Measurements from ENCODE around the gene KIRREL1. TPM values are rescaled to one million over a fixed set of nuclear protein-coding genes. Genes with fewer than 3 reads are reported as not detected.

KIRREL1 gene
- total RNA-seq, 1 experiment from 2014 or later, result 42.4 TPM

DNA sequence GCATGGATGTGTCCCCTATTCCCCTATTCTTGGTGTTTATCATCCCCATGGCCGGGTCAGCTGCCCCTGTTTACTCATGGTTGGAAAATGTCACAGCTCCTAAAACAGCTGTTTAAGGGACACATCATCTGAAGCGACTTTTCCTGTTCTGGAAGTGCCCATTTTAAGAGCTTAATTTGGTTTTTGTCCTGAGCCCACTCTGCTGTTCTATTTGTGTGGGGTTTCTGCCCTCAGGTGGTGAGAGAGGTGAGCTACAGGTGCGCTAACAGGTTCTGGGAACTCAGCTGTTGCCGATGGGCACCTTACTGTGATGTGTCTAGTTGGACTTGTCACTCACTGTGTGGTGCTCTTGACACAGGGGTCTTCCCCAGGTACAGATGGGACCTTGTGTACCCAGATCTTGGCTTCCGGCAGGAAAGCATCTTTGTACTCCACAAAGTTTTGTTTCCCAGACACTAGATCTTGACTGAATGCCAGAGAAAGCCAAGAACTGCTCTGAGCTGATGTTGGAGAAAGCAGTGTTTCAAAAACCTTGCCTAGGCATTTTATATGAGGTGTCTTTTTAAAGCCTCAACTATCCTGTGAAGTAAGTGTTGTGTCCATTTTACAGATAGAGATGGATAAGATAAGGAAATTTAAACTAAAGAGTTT is 128.3 kb downstream of the KIRREL1 start:
- ChIA-PET CTCF (interaction anchor here (0.6 to 13.6 kb wide), 54 partner anchors 9 to 1092 kb away, joined by 3 to 820 read pairs (median 6); partner anchors contain the start of genes CD1D and KIRREL1), POLR2A (no interaction called here)
- DNase-seq (ENCODE audit: low spot score) (peak; percentile 75), ATAC-seq (peak; percentile 50)
- no peak overlapping the region for H3K4me3 Mint-ChIP-seq
- no peaks in the 10 kb centered on the region for H3K36me3 Mint-ChIP-seq
- no peak overlapping the region for H3K27ac Mint-ChIP-seq
- H3K27me3 Mint-ChIP-seq (ENCODE audit: low read depth), result no peaks in the 10 kb centered on the region; the same call in none of the 2 replicates
- TF ChIP-seq, protein P1, sequence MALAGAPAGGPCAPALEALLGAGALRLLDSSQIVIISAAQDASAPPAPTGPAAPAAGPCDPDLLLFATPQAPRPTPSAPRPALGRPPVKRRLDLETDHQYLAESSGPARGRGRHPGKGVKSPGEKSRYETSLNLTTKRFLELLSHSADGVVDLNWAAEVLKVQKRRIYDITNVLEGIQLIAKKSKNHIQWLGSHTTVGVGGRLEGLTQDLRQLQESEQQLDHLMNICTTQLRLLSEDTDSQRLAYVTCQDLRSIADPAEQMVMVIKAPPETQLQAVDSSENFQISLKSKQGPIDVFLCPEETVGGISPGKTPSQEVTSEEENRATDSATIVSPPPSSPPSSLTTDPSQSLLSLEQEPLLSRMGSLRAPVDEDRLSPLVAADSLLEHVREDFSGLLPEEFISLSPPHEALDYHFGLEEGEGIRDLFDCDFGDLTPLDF (CRISPR knock-in tag; IDR thresholded peaks at IDR 0.05), result no peak
- TF ChIP-seq ESRRA (CRISPR knock-in tag; IDR thresholded peaks at IDR 0.05; ENCODE audit: borderline replicate concordance) (no peak), ELF4 (CRISPR knock-in tag; IDR thresholded peaks at IDR 0.05; ENCODE audit: low read depth) (no peak), TEAD1 (CRISPR knock-in tag; IDR thresholded peaks at IDR 0.05) (no peak), GRHL2 (CRISPR knock-in tag; IDR thresholded peaks at IDR 0.05; ENCODE audit: insufficient replicate concordance, severe bottlenecking) (no peak)
- TF ChIP-seq, protein P2, sequence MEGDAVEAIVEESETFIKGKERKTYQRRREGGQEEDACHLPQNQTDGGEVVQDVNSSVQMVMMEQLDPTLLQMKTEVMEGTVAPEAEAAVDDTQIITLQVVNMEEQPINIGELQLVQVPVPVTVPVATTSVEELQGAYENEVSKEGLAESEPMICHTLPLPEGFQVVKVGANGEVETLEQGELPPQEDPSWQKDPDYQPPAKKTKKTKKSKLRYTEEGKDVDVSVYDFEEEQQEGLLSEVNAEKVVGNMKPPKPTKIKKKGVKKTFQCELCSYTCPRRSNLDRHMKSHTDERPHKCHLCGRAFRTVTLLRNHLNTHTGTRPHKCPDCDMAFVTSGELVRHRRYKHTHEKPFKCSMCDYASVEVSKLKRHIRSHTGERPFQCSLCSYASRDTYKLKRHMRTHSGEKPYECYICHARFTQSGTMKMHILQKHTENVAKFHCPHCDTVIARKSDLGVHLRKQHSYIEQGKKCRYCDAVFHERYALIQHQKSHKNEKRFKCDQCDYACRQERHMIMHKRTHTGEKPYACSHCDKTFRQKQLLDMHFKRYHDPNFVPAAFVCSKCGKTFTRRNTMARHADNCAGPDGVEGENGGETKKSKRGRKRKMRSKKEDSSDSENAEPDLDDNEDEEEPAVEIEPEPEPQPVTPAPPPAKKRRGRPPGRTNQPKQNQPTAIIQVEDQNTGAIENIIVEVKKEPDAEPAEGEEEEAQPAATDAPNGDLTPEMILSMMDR (IDR thresholded peaks at IDR 0.05), result peak; percentile 81
- H3K9me3 Mint-ChIP-seq, result no peaks in the 10 kb centered on the region
- H3K4me1 Mint-ChIP-seq, result peaks cover 63% of the 10 kb centered on the region

DNA sequence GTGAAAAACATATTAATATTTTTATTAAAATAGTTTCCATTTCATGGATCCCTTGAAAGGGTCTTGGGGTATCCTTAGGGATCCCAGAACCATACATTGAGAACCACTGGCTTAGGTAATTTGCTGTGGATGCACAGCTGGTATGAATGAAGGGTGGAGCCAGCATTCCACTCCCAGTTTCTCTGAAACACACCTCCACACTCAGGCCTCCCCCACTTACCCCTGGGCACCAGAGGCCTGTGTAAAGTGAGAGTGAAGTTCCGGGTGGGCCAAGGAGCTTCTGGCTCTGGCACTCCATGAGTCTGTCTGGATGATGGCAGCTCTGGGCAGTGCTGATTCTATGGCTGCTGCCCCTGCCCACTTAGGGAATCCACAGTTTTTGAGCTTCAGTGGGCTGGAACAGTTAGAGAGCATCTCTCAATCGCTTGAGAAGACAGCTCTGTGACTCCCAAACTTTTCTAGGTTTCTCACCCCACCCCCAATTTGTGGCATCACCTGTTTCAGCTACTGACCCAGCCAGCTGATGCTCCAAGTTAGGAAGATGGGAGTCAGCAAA is 129.5 kb downstream of the KIRREL1 start:
- no peaks in the 10 kb centered on the region for H3K9me3 Mint-ChIP-seq
- ChIA-PET CTCF (interaction anchor here (0.9 to 13.6 kb wide), 9 partner anchors 15 to 175 kb away, joined by 3 to 820 read pairs (median 33); partner anchors contain the start of gene KIRREL1), POLR2A (interaction anchor here (1.0 kb wide), 1 partner anchor 159 kb away, joined by 3 read pairs; no protein-coding TSS in a partner anchor)
- no peak for DNase-seq (ENCODE audit: low spot score)
- TF ChIP-seq ZNF138 (CRISPR knock-in tag; conservative IDR thresholded peaks at IDR 0.05), result no peak
- TF ChIP-seq, protein P3, sequence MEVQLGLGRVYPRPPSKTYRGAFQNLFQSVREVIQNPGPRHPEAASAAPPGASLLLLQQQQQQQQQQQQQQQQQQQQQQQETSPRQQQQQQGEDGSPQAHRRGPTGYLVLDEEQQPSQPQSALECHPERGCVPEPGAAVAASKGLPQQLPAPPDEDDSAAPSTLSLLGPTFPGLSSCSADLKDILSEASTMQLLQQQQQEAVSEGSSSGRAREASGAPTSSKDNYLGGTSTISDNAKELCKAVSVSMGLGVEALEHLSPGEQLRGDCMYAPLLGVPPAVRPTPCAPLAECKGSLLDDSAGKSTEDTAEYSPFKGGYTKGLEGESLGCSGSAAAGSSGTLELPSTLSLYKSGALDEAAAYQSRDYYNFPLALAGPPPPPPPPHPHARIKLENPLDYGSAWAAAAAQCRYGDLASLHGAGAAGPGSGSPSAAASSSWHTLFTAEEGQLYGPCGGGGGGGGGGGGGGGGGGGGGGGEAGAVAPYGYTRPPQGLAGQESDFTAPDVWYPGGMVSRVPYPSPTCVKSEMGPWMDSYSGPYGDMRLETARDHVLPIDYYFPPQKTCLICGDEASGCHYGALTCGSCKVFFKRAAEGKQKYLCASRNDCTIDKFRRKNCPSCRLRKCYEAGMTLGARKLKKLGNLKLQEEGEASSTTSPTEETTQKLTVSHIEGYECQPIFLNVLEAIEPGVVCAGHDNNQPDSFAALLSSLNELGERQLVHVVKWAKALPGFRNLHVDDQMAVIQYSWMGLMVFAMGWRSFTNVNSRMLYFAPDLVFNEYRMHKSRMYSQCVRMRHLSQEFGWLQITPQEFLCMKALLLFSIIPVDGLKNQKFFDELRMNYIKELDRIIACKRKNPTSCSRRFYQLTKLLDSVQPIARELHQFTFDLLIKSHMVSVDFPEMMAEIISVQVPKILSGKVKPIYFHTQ (CRISPR knock-in tag; IDR thresholded peaks at IDR 0.05), result no peak
- no peak for TF ChIP-seq SOX15 (CRISPR knock-in tag; IDR thresholded peaks at IDR 0.05)
- no peak for TF ChIP-seq ZNF671 (CRISPR knock-in tag; IDR thresholded peaks at IDR 0.05)
- no peak for TF ChIP-seq TEAD4 (CRISPR knock-in tag; IDR thresholded peaks at IDR 0.05)
- TF ChIP-seq MXD4 (CRISPR knock-in tag; IDR thresholded peaks at IDR 0.05; ENCODE audit: borderline replicate concordance), result no peak
- TF ChIP-seq, protein P4, sequence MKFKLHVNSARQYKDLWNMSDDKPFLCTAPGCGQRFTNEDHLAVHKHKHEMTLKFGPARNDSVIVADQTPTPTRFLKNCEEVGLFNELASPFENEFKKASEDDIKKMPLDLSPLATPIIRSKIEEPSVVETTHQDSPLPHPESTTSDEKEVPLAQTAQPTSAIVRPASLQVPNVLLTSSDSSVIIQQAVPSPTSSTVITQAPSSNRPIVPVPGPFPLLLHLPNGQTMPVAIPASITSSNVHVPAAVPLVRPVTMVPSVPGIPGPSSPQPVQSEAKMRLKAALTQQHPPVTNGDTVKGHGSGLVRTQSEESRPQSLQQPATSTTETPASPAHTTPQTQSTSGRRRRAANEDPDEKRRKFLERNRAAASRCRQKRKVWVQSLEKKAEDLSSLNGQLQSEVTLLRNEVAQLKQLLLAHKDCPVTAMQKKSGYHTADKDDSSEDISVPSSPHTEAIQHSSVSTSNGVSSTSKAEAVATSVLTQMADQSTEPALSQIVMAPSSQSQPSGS (CRISPR knock-in tag; IDR thresholded peaks at IDR 0.05; ENCODE audit: borderline replicate concordance, low read depth), result no peak
- TF ChIP-seq, protein P5, sequence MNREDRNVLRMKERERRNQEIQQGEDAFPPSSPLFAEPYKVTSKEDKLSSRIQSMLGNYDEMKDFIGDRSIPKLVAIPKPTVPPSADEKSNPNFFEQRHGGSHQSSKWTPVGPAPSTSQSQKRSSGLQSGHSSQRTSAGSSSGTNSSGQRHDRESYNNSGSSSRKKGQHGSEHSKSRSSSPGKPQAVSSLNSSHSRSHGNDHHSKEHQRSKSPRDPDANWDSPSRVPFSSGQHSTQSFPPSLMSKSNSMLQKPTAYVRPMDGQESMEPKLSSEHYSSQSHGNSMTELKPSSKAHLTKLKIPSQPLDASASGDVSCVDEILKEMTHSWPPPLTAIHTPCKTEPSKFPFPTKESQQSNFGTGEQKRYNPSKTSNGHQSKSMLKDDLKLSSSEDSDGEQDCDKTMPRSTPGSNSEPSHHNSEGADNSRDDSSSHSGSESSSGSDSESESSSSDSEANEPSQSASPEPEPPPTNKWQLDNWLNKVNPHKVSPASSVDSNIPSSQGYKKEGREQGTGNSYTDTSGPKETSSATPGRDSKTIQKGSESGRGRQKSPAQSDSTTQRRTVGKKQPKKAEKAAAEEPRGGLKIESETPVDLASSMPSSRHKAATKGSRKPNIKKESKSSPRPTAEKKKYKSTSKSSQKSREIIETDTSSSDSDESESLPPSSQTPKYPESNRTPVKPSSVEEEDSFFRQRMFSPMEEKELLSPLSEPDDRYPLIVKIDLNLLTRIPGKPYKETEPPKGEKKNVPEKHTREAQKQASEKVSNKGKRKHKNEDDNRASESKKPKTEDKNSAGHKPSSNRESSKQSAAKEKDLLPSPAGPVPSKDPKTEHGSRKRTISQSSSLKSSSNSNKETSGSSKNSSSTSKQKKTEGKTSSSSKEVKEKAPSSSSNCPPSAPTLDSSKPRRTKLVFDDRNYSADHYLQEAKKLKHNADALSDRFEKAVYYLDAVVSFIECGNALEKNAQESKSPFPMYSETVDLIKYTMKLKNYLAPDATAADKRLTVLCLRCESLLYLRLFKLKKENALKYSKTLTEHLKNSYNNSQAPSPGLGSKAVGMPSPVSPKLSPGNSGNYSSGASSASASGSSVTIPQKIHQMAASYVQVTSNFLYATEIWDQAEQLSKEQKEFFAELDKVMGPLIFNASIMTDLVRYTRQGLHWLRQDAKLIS (CRISPR knock-in tag; IDR thresholded peaks at IDR 0.05; ENCODE audit: borderline replicate concordance), result no peak
- TF ChIP-seq, protein P6, sequence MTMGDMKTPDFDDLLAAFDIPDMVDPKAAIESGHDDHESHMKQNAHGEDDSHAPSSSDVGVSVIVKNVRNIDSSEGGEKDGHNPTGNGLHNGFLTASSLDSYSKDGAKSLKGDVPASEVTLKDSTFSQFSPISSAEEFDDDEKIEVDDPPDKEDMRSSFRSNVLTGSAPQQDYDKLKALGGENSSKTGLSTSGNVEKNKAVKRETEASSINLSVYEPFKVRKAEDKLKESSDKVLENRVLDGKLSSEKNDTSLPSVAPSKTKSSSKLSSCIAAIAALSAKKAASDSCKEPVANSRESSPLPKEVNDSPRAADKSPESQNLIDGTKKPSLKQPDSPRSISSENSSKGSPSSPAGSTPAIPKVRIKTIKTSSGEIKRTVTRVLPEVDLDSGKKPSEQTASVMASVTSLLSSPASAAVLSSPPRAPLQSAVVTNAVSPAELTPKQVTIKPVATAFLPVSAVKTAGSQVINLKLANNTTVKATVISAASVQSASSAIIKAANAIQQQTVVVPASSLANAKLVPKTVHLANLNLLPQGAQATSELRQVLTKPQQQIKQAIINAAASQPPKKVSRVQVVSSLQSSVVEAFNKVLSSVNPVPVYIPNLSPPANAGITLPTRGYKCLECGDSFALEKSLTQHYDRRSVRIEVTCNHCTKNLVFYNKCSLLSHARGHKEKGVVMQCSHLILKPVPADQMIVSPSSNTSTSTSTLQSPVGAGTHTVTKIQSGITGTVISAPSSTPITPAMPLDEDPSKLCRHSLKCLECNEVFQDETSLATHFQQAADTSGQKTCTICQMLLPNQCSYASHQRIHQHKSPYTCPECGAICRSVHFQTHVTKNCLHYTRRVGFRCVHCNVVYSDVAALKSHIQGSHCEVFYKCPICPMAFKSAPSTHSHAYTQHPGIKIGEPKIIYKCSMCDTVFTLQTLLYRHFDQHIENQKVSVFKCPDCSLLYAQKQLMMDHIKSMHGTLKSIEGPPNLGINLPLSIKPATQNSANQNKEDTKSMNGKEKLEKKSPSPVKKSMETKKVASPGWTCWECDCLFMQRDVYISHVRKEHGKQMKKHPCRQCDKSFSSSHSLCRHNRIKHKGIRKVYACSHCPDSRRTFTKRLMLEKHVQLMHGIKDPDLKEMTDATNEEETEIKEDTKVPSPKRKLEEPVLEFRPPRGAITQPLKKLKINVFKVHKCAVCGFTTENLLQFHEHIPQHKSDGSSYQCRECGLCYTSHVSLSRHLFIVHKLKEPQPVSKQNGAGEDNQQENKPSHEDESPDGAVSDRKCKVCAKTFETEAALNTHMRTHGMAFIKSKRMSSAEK (CRISPR knock-in tag; IDR thresholded peaks at IDR 0.05; ENCODE audit: borderline replicate concordance), result no peak
- no peak for TF ChIP-seq FOXJ3 (CRISPR knock-in tag; IDR thresholded peaks at IDR 0.05; ENCODE audit: borderline replicate concordance)
- no peak for ATAC-seq
- H3K27me3 Mint-ChIP-seq (ENCODE audit: low read depth), result no peaks in the 10 kb centered on the region; the same call in none of the 2 replicates
- no peak overlapping the region for H3K4me3 Mint-ChIP-seq
- H3K27ac Mint-ChIP-seq, result no peak overlapping the region
- no peaks in the 10 kb centered on the region for H3K36me3 Mint-ChIP-seq
- H3K4me1 Mint-ChIP-seq, result peaks cover 59% of the 10 kb centered on the region

Measured in WTC11 (cell line).